Ramos (cell line): ENCODE data around the gene CUL2.
"Not testable (repeated sequence)": the region's sequence is repeated elsewhere in the genome, so short reads cannot be mapped to it uniquely, and the experiment has no call there.

ENCODE experiments used
- in situ Hi-C: fragments of 300-500 bp; cut with MboI; formaldehyde crosslinking; loops from one replicate; pipeline ENCODE4 v1.14.3; 2022; ENCODE audit warnings: low sequenced_read_pairs; ENCODE audit not compliant: unreplicated experiment

CUL2 gene

DNA sequence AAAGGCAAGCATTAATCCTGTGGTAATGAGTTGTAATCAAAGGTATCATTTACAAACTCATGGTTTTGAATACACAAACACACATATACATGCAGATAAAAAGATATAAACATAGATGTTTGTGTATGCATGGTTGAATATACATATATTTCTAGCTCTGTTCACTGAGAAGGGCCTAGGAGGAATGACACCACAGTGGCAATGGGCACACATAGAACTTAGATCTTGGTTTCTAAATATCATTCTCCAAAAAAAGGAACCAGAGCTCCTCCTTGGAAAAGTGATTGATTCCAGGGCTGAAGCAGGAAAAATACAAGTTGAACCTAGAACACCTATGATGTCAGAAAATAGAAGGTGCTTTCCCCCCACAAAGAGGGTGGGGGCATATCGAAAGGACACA lies 6.9 kb downstream of the CUL2 start:
- in situ Hi-C loops = no loop called here

DNA sequence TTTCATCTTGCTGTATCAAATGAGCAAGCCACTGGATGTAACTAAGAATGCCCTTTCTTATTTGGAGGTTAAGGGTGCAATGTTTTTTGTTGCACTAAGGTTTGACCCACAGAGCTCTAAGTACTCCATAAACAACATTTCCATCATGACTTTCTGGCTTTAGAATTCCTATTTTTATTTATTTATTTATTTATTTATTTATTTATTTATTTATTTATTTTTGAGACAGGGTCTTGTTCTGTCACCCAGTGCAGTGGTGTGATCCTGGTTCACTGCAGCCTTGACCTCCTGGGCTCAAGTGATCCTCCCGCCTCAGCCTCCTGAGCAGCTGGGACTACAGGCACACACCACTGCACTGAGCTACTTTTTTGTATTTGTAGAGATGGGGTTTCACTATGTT lies 9.9 kb downstream of the CUL2 start:
- in situ Hi-C loops = not testable (repeated sequence)

DNA sequence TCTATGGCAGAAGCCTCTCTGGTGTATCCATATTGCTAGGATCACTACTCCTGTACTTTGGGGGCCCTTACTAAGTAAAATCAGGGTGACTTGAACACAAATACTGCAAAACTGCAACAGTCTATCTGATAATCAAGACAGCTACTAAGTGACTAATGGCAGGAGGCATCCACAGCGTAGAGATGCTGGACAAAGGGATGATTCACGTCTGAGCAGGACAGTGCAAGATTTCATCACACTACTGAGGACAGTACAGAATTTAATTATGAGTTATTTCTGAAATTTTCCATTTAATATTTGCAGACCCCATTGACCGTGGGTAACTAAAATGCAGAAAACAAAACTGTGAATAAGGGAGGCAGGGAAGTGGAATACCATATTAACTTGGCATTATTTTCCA lies 10.4 kb downstream of the CUL2 start:
- in situ Hi-C loops = no loop called here

DNA sequence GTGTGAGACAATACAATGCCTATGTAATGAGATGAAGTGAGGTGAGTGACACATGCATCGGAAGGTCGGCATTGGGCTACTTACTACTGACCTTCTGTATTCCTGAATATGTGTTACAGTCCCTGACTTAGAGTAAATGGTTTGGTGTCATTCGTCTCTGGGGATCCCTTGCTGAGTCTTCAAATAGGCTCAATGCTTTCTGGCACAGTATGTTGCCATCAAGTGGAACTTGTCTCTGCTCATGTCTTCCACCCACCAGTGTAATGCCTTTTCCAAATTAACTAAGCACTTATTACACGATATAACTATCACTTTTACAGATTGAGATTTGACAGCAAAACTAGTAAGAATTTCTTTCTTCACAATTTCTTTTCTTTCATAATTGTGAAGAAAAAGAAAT lies 10.9 kb downstream of the CUL2 start:
- in situ Hi-C loops = no loop called here

DNA sequence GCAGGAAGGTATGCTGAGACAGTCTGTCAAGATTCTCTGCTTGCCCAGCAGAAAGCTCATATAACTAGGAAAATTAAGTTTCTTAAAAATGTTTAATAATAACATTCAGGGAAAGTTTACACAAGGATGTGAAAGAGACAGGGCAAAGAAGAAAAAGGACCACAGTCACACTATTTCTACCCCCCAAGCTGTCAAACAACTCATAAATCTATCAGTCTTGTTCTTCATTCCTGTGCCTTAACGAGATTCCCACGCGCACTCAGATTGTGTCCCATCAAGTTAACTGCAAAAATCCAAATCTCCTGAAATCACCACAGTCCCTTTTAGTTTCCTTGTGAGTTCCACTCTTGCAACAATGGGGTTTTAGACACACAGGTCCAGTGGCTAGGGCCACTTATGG lies 14.9 kb downstream of the CUL2 start:
- in situ Hi-C loops = no loop called here

DNA sequence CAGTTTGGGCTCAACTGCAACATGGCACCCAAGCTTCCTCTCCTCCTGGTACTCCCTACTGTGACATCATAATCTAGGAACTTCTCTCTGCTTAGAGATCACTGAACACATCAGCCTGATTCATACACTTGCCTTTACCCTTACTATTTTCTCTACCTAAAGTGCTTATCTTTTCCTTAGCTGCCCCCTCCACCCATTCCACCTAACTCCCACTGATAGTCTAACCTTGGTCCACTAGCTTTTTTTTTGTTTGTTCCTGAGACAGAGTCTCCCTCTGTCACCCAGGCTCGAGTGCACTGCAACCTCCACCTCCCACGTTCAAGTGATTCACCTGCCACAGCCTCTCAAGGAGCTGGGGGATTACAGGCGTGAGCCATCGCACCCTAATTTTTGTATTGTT lies 15.9 kb downstream of the CUL2 start:
- in situ Hi-C loops = no loop called here

DNA sequence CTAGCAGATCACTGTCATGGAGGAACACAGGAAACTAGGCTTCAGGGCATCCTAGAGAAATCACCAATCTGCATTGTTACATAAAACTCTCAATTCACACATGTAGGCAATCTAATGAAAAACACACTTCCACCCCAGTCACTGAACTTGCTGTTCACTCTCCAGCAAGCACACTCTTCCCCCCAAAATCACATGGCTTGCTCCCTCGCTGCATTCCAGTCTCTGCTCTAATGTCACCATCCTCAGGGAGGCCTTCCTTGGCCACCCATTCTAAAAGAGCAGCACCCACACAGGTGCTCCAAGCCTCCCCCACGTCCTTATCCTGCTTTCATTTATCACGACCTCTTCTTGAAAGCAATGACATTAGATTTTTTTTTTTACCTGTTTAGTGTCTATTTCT lies 19.6 kb downstream of the CUL2 start:
- in situ Hi-C loops = no loop called here

DNA sequence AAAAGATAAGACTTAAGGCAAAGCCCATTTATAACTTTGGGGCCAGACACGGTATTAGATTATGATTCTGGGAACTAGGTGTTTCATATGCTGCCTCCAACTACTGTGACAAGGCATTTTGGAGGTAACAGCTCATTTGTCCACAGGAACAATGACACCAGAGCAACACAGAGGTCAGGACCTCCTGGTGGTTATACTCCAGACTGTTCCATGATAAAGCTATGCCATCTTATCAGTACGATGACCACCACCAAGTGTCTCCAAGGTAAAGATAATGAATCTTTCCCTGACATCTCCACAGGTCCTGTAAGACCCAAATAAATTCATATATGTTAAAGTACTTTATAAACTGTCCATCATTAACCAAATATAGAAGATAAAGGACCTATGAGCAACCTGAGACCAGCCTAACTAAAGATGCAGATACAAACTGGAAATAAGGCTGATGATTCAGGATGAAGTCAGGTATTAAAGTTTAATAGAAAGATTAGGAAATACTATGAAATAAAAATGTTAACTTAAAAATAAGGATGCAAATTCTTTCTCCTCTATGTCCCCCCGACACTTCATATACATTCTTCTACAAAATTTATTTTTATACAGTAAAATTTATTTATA lies 26.2 kb downstream of the CUL2 start:
- in situ Hi-C loops = no loop called here

DNA sequence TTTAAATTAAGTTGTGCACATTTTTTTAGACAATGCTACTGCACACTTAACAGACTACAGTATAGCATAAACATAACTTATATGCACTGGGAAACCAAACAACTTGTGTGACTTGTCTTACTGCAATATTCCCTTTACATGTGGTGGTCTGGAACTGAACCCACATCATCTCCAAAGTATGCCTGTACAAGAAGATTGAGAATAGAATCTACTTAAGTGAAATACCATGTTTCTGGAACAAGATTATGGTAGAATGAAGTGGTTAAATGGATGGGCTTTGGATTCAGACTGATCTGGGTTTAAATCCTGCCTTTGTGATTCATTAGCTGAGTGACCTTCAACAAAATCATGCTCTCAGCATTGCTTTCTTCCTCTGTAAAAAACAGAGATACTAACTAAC lies 30.7 kb downstream of the CUL2 start:
- in situ Hi-C loops = no loop called here

DNA sequence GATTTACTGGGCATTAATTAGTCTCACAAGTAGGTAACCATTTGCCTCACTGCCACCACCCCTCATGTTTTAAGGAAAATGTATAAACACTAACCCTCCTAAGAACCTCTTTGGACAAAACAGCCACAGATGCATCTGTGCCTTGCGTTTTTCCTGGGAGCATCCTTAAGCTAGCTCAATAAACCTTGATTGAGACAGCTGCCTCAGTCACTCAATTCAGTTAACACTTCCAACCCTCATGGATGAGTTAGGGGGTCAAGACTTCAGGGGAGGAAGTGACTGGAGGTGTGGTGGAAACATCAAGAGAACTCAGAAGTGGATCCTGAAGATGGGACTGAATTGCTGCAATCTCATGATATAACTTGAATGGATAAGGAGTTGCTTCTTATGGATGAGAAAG lies 31.5 kb downstream of the CUL2 start:
- in situ Hi-C loops = no loop called here

DNA sequence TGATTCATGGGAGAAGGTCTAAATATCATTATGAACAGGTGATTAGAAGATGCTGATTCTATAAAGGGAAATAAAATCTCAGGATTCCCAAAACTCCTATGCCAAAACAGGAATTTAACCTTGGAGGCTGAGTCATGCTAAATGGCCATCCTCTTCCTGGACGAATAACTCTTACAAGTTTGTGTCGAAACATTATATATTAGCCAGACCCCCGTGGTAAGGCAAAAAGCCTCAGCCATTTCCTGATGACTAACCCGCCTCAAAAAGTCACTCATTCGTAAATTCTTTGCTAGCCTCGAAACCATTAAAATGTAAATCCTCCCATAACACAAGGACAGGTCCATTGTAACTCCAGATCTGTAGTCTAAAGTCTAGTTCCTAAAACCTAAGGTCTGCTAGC lies 32.0 kb downstream of the CUL2 start:
- in situ Hi-C loops = no loop called here

DNA sequence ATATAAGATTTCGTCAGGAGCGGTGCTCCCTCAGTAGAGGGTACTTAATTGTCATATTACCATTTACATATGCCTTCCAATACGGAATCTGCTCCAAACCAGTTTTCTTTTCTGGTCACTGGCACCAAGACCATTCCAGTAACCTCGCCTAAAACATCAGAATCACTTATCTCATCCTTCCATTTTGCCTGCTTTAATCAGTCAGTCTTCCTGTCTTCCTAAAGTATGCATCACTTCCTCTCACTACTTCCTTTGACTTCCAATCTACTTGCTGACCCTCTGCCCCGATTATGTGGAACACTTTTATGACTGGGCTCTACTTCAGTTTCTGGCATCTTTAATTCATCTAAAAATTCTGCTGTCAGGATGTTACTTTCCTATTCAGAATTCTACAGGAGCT lies 33.5 kb downstream of the CUL2 start:
- in situ Hi-C loops = no loop called here

DNA sequence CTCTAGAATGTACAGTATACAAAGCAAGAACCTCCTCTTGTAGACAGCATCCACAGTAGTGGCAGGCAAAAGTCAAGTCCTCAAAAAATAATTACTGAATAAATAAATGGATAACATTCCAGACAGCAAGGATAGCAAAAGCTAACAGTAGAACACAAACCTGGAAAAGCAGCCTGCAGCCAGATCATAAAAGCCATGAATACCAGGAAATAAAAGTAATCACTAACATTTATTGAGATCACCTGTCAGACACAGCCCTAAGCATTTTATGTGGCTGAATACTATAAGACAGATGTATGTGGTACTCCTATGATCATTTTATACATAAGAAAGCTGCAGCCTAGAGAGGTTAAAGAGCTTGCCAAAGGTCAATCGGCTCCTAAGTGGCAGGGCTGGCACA lies 34.0 kb downstream of the CUL2 start:
- in situ Hi-C loops = no loop called here

DNA sequence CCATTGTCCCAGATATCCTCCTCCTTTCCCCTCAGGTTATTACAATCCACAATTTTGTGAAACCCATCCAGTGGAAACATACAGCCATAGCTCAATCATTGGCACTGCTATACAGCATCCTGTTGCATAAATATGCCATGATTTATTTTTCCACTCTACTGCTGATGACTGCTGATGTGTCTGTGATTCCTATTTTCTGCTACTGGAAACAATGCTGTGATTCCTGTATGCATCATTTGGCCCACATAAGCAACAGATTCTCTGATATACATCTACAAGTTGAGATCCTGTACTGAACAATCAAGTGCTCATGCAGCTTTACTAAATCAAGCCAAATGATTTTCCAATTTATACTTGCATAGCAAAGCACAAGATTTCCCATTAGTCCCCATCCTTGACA lies 39.6 kb downstream of the CUL2 start:
- in situ Hi-C loops = no loop called here

DNA sequence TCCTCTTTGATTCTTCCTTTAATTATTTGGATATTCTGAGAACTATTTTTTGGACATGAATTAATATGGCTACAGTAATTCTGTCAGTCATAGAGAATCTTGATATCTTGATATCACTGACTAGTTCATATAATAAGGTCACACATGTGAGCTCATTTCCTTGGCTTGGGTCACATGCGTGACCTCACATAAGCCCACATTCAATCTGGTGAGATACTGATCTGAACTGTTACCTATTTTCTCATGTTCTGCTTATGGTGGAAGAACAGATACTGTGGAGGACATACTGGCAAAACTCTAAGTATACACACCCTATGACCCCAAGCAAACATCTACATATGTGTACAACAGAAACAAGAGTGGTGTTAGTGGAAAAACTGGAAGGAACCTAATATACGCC lies 44.1 kb downstream of the CUL2 start:
- in situ Hi-C loops = no loop called here

DNA sequence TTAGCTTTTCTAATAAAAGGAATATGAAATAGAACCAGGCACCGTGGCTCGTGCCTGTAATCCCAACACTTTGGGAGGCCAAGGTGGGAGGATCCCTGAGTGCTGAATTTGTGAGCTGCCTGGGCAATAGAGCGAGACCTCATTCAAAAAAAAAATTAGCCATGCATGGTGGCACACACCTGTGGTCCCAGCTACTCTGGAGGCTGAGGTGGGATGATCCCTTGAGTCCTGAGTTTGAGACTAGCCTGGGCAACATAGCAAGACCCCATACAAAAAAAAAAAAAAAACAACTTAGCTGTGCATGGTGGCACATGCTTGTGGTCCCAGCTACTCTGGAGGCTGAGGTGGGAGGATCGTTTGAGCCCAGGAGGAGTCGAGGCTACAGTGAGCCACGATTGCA lies 44.9 kb downstream of the CUL2 start:
- in situ Hi-C loops = not testable (repeated sequence)

DNA sequence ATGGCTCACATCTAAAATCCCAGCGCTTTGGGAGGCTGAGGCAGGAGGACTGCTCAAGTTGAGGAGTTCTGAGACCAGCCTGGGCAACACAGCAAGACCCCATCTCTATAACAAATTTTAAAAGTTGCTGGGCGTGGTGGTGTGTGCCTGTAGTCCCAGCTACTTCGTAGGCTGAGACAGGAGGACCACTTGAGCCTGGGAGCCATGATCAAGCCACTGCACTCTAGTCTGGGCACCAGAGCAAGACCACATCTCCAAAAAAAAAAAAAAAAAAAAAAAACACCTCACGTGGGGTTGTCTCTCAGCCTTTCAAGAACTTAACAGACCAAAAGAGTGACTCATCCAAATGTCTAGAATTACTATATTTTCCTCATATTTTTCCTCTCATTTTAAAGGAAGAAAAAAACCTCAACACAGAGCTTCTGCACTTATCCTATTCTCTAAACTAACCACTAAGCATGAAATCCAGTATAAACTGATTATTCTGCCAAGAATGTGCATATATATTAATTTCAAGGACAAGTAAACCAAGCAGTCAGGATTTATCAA lies 46.3 kb downstream of the CUL2 start:
- in situ Hi-C loops = no loop called here

DNA sequence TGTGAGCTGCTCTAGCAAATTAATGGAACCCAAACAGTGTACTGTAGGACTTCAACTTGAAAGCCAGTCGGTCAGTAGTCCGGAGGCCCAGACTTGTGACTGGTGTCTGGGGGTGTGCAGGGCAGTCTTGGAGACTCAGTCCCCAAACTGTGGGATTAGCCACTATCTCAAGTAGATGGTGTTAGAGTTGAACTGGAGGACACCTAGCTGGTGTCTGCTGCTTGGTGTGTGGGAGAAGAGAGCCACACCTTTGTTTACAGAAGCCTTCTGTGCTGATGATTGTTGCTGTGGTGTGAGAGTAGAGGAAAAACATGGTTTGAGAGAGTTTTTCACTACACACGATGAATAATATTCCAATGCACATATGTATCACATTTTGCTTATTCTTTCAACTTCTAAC lies 47.4 kb downstream of the CUL2 start:
- in situ Hi-C loops = no loop called here

DNA sequence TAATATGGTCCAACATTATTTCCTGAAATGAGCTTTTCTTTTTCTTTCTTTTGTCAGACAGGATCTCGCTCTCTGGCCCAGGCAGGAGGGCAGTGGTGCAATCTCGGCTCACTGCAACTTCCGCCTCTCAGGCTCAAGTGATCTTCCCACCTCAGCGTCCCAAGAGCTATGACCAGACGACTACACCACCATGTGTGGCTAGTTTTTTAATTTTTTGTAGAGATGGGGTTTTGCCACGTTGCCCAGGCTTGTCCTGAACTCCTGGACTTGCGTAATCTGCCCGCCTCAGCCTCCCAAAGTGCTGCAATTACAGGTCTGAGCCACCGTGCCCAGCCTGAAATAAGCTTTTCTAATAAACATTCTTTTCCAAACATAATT lies 48.6 kb downstream of the CUL2 start:
- in situ Hi-C loops = no loop called here

DNA sequence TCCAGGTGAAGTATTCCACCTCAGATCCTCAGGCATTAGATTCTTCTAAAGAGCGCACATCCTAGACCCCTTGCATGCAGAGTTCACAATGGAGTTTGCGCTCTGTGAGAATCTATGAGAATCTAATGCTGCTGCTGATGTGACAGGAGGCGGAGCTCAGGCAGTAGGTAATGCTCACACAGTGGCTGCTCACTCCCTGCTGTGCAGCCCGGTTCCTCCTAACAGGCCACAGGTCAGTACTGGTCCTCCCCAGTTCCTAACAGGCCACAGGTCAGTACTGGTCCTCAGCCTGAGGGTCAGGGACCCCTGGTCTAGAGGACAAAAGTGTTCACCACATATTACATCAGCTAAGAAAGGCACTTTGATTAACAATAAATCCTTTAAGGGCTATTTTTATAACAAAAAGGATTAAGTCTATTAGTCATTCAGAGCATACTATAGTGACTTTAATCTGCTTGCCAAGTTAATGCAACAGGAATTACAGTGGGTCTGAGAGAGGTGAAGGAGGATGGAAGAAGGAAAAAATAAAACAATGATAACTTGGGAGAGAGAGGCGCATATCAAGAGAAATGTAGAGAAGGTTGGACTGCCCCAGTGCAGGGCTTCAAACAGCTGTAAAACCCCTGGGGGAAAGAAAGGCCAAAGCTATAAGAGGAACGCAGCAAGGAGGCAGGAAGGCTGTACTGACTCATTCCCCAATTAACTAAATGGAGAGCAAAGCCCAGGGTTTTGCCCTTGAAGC lies 49.2 kb downstream of the CUL2 start:
- in situ Hi-C loops = no loop called here

DNA sequence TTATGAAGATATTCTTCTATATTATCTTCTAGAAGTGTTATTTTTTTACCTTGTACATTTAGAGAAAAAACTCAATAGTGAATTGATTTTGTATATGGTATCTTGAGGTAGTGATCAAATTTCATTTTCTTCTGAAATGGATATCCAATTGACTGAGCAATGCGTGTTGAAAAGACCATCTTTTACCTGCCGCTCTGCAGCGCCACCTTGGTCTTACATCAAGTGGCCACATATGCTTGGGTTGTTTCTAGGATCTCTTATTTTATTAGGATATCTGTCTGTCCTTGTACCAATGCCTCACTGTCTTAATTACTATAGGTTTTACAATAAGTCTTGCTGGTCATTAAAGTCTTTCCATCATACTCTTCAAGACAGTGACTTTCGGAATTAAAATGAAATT lies 53.0 kb downstream of the CUL2 start:
- in situ Hi-C loops = no loop called here

DNA sequence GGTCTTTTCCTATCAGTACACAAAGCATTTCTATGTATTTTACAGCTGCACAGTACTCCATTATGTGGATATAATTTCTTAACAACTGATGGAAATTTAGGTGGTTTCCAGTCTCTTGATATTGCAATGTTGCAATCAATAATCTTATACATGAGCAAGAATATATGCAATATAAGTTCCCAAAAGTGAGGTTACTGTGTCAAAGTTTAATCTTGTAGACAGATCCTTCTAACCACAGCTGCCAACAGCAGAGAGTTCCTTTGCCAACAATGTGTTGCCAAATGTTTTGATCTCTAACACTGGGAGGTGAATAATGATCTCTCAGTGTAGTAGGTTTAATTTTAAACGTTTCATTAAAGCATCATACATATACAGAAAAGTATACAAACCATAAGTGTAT lies 54.5 kb downstream of the CUL2 start:
- in situ Hi-C loops = no loop called here
